Measurements from ENCODE around the gene NSA2.

The NSA2 gene

DNA sequence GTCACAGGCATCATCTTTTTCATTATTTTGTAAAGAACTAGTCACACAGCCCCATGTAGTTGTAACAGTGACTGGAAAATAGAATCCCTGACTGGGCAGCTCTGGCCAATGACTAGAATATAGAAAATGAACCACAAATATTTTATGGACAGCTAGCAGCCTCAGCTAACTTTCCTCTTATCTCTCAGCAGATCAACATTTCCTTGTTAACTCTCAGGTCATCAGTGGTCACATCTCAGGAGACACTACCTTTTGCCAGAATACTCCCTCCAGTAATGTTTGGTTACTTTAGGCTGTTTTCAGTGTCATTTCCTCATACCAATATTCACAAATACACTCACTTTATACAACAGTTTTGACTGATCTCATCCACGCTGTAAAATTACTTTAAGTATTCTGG is 55.2 kb downstream of the NSA2 start:
- no peak for DNase-seq

- no peak for DNase-seq
Measured at GRCh38 chr5:74829413-74829812, 62.4 kb downstream of the NSA2 start.
